ENCODE measurements around the gene RBM23.
"Not testable (repeated sequence)": the region's sequence is repeated elsewhere in the genome, so short reads cannot be mapped to it uniquely, and the experiment has no call there.

DNA sequence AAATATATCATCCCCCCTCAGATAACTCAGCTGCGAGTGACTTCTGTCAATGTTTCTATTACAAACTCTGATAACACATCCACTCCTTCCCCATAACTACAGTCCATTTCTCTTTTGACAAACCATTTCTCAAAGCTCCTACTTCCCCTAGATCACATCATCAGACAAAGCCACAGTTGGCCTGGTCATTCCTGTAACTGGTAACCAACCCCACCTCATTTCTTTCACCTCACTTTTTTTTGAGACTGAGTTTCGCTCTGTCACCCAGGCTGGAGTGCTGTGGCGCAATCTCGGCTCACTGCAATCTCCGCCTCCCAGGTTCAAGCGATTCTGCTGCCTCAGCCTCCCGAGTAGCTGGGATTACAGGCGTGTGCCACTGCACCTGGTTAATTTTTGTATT, 32.8 kb upstream of the RBM23 start:
- TF ChIP-seq, protein P1, sequence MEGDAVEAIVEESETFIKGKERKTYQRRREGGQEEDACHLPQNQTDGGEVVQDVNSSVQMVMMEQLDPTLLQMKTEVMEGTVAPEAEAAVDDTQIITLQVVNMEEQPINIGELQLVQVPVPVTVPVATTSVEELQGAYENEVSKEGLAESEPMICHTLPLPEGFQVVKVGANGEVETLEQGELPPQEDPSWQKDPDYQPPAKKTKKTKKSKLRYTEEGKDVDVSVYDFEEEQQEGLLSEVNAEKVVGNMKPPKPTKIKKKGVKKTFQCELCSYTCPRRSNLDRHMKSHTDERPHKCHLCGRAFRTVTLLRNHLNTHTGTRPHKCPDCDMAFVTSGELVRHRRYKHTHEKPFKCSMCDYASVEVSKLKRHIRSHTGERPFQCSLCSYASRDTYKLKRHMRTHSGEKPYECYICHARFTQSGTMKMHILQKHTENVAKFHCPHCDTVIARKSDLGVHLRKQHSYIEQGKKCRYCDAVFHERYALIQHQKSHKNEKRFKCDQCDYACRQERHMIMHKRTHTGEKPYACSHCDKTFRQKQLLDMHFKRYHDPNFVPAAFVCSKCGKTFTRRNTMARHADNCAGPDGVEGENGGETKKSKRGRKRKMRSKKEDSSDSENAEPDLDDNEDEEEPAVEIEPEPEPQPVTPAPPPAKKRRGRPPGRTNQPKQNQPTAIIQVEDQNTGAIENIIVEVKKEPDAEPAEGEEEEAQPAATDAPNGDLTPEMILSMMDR (conservative IDR thresholded peaks at IDR 0.05) = not testable (repeated sequence)
- not testable (repeated sequence) for TF ChIP-seq ZFX (IDR thresholded peaks at IDR 0.05)

All from C4-2B (cell line).